Stimulated activated CD4-positive, alpha-beta T cell treated with anti-CD3 and anti-CD28 coated beads, Interleukin-4, amount 100 ng/mL, for 1 hour (primary cell): Measurements from ENCODE around the gene STKLD1.

Experiments used
- DNase-seq: peaks from one replicate; pipeline ENCODE4 v3.0.0-alpha.2; 2020

STKLD1 gene

DNA sequence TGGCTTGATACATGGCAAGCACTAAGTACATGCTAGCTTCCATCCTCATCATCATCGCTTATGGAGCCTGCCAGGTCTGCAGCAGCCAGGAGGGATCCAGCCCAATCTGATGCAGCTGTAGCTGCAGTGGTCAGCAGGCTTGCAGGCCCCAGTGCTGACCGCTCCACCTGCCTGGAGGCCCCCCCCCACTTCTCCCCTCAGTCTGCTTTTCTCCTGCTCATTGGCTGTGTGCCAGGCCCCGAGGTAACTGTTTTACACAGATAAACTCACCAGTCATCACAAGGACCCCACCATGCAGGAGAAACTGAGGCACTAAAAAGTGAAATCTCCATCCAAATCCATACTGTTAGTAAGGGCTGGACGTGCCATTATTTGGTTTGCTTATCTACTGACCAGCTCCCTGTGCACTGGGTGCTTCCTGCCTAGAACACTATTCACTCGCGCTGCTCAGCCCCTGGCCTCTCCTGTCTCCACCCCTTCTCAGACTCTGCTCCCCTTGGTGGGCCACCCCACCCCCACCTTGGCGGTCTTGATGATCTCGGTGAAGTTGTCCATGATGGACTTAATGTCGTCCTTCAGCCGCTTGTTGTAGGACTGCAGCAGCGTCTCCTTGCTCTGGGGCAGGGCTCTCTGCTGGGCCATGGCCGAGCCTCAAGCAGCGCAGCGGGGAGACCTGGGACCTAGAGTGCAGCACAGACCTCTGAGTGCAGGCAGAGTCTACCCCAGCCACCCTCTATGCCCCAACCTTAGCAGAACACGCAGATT is 30.0 kb upstream of the STKLD1 start:
- no peak for DNase-seq

DNA sequence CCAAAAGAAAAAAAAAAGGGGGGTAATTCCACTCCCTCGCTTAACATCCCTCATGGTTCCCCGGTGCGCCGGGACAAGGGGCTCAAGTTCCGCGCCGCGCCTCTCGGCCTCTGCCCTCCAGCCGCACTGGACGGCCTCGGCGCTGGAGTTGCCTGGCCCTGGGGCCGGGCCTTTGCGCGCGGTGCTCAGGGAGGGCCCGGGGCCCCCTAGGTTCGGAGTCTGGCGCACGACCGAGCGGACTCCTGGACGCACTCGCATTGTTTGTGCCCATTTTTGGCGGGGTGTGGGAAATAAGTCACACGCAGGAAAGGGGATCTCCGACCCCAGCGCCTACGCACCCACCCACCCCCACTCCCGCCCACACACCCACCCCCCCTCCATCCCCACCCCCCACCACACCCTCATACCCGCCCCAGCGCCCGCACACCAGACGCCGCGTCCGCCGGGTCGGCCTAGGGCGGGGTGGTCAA is 28.6 kb upstream of the STKLD1 start:
- no peak for DNase-seq

DNA sequence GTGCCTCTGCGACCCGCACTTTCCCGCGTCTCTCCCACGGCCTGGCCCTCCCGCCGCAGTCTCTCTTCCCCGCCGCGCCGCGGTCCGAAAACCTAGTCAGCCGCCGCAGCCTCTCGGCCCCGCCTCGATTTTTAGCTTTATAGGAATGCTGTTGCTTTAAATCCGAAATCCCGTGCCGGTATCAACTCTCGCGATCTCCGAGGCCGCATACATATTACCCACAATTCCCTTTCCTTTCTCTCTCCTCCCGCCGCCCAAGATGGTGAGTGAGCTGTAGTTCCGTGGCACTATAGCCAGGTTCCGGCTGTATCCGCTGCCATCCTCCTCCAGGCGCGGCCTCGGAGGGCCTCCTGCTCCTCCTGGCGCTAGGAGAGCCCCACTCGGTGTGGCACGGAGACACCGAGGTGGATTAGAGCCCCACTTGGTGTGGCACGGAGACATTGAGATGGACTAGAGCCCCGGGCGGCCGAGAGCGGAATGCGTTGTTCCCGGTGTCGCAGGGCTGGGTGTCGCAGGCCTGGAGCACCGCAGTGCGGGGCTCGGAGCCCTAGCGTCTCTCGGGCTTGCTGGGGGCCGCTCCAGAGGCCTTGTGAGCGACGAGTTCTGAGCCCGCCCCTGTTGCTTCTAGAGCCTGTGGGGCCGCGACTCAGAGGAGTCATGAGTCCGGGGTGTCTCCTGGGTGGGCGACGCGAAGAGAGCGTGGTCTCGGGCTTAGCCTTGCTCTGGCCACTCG is 28.0 kb upstream of the STKLD1 start, which contains the start of the genes MED22 and RPL7A:
TSS of gene MED22 (minus strand) at position 147 of the 733 bp plus-strand sequence. CDS start 1,469 bp downstream, outside the sequence.
TSS of gene RPL7A (plus strand) at position 234 of the 733 bp plus-strand sequence. CDS start at position 260, 26 bp downstream.
- peak; percentile 91 for DNase-seq

DNA sequence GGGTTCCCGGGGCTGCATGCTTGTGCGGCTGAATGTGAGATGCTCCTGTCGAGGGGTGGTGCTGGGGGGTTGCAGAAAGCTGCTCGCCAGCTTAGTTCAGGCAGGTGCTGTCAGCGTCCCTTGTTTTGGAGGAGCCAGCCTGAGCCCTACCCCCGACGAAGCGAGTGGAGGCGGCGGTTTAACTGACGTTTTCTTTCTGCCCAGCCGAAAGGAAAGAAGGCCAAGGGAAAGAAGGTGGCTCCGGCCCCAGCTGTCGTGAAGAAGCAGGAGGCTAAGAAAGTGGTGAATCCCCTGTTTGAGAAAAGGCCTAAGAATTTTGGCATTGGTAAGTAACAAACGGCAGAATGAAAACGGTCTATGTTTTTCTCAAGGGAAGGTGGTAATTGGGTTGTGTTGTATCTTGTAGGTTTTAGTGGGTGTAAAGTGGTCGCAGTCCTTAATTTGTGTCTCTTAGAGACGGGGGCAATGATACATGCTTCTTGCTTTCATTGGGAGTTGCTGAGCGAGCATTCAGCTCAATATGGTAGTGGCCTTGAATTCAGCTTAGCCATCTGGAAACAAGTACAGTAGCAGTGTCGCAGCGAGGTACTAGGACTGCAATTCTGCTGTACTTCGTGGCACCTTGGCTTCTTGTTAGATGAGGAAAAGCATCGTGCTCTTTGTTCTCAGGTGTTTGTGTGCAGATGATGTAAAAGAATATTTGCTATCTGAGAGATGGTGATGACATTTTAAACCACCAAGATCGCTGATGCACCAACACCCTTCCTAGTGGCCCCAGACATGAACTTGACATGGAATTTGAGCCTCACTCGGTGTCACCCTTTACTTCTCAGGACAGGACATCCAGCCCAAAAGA is 27.2 kb upstream of the STKLD1 start:
- DNase-seq = no peak

DNA sequence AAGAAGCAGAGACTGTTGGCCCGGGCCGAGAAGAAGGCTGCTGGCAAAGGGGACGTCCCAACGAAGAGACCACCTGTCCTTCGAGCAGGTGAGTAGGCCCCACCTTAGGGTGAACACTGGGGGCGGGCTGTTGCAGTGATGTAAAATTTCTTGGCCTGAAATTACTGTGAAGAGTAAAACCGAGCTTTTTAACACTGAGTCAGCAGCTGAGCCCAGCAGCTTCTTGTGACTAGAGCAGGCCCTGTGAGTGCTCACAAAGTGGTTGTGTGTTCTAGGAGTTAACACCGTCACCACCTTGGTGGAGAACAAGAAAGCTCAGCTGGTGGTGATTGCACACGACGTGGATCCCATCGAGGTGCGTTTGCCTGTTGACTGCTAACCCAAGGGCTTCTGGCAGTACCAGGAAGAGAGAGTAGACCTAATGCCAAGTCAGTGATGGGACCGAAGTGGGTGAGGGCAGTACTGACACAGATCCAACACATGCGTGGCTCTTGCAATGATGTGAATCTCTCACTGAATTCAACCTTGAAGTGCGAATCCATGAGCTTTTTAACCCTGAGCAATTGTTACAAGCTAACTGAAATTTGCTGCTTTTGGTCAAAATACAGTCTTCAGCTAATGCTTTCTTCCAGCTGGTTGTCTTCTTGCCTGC is 26.1 kb upstream of the STKLD1 start:
- DNase-seq = no peak

DNA sequence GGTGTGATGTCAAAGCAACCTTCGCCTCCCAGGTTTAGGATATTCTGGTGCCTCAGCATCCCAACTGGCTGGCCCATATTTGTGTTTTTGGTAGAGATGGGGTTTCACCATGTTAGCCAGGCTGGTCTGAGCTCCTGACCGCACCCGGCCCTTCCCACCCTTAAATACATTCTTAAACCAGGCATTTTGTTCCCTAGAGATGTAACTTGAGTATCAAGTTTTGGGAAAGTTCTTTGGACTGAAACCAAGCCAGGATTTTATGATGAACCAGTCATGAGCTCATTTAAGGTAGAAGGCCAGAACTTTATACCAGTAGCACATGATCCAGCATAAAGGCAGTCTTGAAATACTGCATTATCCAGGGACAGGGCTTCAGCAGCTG is 24.6 kb upstream of the STKLD1 start:
- no peak for DNase-seq

DNA sequence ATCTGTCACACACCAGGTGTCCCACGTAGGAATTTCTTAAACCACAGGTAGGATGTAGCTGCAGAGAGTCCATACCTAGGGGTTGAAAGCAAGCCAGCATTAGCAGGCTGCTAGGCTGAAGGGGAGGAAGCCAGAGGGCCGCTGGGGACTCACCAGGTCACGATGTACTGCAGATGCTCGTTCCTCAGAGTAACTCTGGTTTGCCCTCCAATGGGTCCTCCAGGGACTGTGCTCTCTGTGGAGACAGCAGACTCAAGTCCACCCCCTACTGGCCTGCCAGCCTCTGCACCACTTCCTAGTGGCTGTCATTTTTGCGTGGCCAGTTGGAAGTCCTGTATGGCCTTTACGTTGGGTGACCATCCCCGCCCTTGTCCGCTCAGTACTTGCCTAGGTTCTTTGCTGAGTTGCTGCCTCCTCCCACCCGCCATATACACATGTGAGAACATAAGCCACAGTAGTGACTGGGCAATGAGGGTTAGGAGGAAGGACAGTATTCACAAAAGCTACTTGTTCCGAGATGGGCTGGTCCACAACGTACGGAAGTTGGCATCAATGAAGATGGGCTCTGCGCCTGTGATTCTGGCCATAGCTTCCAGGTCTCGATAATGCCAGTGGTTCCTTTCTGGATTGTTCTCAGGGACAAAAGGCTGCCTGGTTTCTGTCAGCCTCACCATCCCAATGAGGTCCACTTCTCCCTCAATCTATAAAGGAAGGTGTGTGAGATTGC is 24.1 kb upstream of the STKLD1 start:
- DNase-seq = peak; percentile 43

DNA sequence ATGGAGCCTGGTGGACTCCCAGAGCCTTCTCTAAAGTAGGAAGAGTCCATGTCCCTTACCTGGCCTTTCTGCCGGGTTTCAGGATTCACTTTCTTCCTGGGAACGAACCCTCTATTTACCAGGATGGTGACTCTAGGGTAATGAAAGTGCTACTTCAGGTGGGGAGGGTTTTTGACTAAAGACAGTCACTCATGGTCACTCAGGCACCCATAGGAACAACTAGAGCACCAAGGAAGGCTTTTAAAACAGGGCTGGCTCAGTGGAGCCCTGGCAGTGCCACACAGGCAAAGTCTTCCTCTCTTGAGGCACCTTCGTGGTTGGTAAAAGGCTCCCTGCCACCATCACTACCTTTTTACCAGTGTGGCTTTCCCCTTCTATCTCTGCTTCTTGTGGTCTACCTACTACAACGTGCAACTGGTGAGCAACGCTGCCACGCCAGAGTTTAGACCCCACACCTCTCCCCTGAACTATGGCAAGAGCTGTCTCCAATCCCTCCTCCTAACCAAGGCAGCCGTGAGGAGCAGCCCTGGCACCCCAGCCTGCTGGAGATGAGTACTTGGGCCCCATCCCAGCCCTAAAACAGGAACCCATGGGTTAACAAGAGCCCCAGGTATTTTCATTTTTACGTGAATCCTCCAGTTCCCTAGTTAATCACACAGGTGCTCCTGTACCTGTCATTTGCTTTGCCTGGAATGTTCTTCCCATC is 23.4 kb upstream of the STKLD1 start:
- DNase-seq = no peak

DNA sequence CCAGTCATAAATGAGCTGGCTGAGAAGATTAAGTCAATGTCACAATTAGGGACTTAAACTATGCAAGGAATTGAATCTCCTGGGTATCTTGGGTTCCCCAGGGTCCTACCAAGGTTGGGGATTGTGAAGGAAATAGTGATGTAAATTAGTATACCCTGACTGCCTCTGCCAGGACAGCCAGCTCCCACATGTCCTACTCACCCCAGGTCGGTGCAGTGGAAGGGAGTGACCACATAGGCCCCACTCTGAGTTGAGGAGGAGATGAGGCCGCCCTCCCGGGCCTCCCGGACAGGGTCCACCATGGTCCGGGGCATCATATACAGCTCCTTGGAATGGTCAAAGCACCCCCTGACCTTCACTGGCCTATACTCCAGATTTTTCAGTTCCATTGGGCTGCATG is 22.6 kb upstream of the STKLD1 start:
- DNase-seq = no peak

DNA sequence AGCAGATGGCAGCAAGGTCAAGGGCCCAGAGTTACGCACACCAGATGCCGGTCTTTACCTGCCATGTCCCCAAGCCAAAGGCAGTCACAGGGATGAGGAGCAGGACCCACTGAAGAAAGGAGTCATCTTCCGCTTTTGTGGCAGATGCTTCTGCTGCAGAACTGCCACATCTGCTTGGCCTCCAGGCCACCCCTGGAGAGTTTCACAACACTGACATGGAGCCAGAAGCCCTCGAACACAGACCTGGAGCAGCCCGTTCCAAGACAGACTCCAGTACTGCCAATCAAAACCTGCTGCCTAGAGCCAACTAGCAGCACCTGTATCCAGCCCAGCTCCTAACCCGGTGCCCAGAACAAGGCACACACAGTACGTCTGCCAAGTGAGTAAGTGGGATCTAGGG is 21.4 kb upstream of the STKLD1 start:
- DNase-seq = no peak

DNA sequence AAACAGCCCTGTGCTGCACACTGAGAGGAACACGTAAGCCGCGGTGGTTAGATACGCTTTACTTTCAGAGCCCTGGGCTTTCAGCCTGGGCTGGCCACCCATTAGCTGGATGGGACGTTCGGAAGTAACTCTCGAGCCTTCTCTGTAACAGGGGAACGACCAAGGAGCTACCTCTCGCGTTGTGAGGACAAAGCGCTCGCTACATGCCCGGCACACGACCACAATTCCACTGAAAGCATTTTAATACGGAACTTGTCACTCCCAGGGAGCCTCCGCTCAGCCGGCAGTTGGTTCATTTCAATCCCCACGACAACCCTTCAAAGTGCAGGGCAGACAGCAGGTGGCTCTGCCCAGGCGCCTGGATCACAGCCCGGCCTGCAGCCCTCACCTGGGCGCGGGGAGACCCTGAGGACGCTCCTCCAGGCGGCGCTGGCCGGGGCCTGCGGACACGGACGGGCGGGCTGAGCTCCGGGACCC is 20.2 kb upstream of the STKLD1 start:
- no peak for DNase-seq

DNA sequence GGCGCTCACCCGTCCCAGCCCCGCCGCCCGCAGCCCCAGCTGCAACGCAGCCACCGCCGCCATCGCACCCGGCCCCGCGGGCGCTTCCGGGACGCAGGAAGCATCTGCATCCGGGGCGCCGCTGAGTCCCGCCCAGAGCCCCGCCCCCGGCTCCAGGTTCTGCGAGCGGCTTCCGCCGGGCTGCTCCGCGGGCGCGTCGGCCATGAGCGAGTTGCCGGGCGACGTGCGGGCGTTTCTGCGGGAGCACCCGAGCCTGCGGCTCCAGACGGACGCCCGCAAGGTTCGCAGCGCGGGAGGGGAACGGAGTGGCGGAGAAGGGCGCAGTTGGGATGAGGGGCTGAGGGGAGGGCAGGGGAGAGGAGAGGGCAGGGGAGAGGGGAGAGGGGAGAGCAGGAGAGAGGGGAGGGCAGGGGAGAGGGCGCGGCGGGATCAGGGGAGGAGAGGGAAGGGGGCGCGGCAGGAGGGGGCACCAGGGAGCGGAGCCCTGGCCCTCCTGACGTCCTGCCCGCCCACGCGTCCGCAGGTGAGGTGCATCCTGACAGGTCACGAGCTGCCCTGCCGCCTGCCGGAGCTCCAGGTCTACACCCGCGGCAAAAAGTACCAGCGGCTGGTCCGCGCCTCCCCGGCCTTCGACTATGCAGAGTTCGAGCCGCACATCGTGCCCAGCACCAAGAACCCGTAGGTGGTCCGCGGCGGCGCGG is 19.6 kb upstream of the STKLD1 start, which contains the start of the genes SURF1 and SURF2:
TSS of gene SURF1 (minus strand) at position 97 of the 701 bp plus-strand sequence. CDS start at position 63, 34 bp downstream.
TSS of gene SURF2 (plus strand) at position 160 of the 701 bp plus-strand sequence. CDS start at position 203, 43 bp downstream.
- DNase-seq = peak; percentile 95

DNA sequence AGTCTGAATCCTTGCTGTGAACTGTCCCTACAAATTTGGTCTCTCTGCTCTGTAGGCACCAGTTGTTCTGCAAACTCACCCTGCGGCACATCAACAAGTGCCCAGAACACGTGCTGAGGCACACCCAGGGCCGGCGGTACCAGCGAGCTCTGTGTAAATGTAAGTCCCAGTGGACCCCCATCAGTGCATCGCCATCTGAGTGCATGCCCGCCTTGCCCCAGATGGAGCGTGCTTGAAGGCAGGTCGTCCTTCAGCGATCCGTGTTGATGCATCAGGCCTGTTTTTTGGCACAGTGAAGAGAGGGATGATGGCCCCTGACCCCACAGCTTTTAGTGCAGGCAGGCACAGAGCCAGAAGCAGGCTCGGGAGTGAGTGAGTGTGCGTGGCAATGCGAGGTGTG is 18.5 kb upstream of the STKLD1 start:
- no peak for DNase-seq

DNA sequence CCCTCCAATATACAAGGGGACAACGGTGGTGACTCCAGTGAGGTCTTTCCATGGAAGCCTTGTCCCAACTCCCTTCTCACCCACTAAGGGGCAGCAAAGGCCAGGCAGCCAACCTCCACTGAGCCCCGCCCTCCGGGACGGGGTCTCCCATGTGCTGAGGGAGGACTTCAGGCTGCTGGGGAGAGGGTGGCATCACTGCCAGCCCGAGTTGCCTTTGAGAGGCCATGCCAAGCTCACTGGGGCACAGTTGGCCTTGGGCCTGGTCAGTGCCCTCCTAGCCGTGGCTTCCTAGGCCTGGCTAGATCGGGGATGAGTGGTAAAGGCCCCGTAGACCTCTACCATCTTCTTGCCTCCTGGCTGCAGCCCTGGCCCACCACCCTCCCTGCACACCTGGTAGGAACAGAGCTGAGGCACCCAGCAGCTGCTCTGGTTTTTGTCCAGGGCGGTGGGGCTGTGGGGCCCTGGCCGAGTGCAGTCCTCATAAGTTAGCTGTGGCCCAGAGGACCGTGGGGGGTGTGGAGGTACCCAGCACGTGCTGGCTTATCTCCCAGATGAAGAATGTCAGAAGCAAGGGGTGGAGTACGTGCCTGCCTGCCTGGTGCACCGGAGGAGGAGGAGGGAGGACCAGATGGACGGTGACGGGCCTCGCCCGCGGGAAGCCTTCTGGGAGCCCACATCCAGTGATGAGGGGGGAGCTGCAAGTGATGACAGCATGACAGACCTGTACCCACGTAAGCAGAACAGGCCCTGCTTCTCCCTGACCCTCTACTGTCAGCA is 16.6 kb upstream of the STKLD1 start:
- DNase-seq = peak; percentile 37

DNA sequence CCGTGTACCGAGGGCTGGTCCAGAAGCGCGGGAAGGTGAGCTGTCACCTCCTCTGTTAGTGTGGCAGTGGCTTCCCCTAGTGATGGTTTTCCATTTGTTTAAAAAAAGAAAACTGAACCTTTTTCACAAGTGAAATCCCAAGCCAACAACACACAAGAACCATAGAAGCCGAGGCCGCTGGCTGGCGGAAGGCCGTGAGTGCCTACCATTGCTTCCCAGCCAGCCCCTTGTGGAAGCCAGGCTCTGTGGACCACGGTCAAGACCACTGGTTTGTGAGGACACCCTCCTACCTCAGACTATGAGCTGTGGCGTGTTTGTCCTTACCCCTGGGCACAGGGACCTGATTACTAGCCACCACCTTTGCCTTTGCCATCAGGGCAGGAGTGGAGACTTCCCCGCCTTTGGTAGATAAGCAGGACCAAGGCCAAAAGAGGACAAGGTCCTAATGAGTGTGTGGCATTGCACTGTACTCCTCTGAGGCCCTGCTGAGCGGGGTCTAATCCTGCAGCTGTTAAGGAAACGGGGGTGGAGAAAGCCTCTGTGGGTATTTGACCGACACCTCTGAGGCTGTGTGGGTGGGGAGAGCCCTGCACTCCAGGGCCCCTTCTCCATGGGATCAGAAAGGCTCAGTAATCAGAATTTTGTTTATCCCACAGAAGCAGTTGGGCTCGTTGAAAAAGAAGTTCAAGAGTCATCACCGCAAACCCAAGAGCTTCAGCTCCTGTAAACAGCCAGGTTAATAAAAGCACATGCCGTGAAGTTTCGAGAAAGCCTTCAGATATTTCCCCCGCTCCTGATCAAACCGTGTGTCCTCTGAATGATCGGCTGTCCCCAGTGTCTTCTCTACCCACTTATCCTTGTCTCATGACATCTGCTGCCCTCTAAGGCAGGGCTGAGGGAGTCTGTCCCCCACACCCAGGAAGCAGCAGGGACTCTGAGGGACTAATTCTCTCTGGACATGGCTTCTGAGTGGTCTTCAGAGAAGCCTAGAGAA is 15.5 kb upstream of the STKLD1 start:
- DNase-seq = no peak

DNA sequence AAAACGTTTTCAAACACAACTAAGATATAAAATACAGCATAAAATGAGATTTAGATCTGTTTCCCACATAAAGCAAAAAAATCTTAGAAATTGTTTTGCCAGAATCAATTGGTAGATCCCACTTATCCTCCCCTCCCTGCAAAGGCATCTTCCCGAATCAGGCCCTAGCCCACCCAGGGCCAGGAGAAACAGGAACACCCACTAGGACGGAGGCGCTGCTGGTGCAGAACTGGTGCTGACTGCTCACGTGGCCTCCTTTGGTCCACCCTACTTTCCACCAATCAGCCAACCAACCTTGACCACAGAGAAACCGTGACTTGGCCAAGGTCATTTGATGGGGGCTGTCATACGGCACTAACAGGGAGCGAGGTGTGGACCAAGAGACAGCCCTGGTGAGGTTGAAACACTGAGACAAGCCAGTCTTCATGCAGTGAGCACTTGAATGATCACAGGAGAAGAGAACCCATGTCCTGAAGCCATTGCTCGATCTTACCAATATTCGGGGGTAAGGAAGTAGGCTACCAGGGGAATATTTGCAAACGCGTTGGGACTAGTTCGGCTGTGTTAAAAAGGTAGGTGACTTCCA is 14.6 kb upstream of the STKLD1 start:
- no peak for DNase-seq

DNA sequence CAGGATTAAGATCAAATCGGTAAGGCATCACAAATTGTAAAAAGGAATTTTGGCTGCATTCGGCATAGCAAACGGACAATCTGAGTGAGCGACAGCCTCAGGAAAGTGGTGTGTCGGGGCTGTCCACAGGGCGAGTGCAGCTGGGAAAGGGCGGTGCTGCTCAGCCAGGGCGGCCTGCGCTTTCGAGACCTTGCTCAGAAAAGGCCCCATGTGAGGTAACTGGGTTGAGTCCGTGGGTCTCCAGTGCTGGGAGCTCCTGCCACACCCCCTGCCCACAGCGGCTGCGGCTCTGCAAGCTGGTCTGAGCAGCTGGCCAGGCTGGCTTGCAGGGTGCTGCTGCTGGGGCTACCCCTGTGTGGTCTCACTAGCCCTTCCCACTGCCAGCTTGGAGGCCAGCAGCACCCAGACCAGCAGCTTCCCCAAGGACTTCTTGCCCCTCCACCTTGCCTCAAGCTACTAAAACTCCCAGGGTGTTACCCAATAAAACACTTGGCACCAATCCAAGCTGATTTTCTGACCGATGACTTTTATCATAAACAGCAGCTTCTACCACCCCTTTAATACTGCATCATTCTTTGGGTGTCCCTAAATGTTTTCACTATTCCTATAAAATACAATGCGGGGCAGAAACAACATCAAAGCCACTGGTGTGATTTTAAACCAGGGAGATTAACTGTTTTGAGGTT is 13.7 kb upstream of the STKLD1 start:
- DNase-seq = no peak
